Vagina (tissue), 2 donors: ENCODE measurements around the gene DNLZ.

Experiments used
- POLR2A ChIP-seq, 2 donors: fragments of 450-650 bp; IDR thresholded peaks; one replicate each; pipeline ENCODE4 v1.6.1; 2017; ENCODE audit warnings: antibody characterized with exemption in 2 of 2, mild to moderate bottlenecking in 2 of 2, moderate library complexity in 2 of 2
- POLR2AphosphoS5 ChIP-seq, 2 donors: sonication (generic); formaldehyde crosslinking; IDR thresholded peaks; one replicate each; pipeline ENCODE4 v1.9.0; 2017; ENCODE audit warnings: antibody characterized with exemption in 2 of 2, mild to moderate bottlenecking in 2 of 2, low read depth in 1 of 2; ENCODE audit not compliant: insufficient read depth in 1 of 2
- TF ChIP-seq, protein P1 (sequence below), 3 experiments: fragments of 450-650 bp in 2 of 3; fragments of 200-600 bp in 1 of 3; sonication (generic) in 1 of 3; IDR thresholded peaks; one replicate each; pipeline ENCODE4 v1.5.1; 2017 to 2019; ENCODE audit warnings: antibody characterized with exemption in 3 of 3, mild to moderate bottlenecking in 2 of 3, moderate library complexity in 2 of 3

DNA sequence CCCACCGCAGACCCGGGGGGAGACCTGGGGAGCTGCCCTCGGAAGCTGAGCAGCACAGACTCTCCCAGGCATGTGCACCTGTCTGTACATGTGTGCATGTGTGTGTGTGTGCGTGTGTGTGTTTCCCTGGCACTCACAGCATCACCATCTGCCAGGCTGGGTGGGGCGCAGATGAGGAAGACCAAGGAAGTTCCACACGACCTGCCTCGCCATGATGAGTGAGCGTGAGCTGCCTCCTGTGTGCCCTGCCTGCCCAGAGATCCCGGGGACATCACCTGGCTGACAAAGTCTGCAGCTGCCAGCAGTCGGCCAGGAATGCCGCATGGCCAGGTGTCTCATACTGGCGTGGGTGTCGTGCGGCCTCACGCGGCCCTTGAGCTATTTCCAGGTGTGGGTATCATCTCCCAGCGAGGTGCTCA, 40.2 kb downstream of the DNLZ start:
- no peak for TF ChIP-seq POLR2AphosphoS5 (IDR thresholded peaks at IDR 0.05; ENCODE audit: insufficient read depth in 1 of 2, low read depth in 1 of 2)
- TF ChIP-seq, protein P1, sequence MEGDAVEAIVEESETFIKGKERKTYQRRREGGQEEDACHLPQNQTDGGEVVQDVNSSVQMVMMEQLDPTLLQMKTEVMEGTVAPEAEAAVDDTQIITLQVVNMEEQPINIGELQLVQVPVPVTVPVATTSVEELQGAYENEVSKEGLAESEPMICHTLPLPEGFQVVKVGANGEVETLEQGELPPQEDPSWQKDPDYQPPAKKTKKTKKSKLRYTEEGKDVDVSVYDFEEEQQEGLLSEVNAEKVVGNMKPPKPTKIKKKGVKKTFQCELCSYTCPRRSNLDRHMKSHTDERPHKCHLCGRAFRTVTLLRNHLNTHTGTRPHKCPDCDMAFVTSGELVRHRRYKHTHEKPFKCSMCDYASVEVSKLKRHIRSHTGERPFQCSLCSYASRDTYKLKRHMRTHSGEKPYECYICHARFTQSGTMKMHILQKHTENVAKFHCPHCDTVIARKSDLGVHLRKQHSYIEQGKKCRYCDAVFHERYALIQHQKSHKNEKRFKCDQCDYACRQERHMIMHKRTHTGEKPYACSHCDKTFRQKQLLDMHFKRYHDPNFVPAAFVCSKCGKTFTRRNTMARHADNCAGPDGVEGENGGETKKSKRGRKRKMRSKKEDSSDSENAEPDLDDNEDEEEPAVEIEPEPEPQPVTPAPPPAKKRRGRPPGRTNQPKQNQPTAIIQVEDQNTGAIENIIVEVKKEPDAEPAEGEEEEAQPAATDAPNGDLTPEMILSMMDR (IDR thresholded peaks at IDR 0.05), result no peak
- no peak for TF ChIP-seq POLR2A (IDR thresholded peaks at IDR 0.05)
